ENCODE measurements around the gene PEDS1.
"Not testable (repeated sequence)": the region's sequence is repeated elsewhere in the genome, so short reads cannot be mapped to it uniquely, and the experiment has no call there.

Gene PEDS1

DNA sequence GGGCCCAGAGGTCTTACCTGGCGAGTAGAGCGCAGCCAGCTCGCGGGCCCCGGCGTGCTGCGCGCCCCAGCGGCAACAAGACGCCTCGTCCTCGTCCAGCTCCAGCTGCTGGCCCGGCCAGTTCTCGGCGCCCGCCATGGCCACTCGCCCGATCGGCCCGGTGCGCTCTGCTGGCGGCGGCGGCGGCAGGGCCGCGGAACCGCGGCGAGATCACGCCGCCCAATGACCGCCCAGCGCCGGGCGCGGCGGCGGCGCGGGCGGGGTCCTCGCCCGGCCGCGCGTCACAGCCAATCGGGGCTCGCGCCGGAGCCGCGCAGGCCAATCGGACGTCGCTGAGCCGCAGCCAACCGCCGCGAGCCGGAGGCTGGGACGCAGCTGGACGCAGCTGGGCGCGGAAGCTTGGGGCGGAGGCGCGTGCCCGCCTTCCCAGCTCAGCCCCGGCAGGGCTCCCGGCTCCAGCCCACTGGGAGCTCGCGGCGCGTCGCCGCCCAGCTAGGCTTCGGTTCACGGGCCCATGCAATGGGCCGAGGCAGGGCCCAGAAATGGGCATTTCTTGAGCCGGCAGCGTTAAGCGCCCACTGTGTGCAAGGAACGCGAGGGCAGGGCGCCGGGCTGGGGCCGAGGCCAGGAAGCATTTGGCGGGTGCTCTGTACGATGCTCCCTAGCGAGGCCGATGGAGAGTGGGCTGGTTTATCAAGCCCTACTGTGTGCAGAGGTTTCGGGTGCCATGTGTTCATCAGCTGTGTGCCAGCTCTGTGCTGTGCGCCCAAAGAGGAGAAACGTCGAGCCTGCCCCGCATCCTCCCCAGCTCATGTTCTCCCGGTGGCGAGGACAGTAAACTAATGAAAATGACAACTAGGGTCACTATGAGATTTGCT is at the start of gene PEDS1:
Gene PEDS1, minus strand, starts transcription at position 224 of the 878 bp plus-strand sequence. Its CDS starts 86 bp downstream, at position 138.
- peak; percentile 91 for DNase-seq

- DNase-seq = no peak
Observed at GRCh38 chr20:50202677-50203076, 49.2 kb upstream of the PEDS1 start.

DNA sequence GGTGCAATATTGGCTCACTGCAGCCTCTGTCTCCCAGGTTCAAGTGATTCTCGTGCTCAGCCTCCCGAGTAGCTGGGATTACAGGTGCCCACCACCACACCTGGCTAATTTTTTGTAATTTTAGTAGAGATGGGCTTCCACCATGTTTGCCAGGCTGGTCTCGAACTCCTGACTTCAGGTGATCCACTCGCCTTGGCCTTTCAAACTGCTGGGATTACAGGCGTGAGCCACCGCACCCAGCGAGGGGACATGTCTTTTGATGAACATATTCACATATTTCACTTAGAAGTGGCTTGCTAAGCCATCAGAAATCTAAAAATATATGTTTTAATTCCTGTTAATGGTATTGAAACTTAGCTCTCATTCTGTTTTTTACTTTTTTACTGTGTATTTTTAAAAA is 48.2 kb upstream of the PEDS1 start:
- not testable (repeated sequence) for DNase-seq

DNA sequence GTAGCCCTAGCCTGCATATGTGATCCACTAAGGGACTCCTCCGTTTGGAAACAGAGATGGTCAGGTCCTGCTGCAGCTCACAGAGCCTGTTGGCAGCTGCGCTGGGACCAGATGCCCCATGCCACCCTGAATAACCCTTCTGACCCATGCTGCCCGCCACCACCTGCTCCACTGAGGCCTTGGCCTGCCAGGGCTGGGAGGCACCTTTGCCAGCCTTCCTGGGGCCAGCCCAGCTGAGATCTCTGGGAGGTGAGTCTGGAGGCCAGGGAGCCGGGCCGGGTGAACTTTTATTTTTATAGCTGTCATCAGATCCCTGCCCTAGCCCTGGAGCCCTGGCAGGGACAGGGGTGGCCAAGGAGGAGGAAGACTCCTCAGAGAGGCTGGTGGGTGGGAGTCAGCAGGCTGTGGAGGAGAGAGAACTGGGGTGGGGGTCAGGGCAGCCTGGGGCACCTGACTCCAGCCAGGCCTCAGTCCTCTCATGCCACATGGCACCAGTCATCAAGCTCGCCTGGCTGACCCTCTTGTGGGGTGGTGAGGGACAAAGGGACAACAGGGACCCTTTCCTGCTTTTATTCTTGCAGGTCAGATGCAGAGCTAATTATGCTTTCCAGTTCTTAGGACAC is 47.1 kb upstream of the PEDS1 start:
- no peak for DNase-seq

- no peak for DNase-seq
Observed at GRCh38 chr20:50199703-50200102, 46.2 kb upstream of the PEDS1 start.

DNA sequence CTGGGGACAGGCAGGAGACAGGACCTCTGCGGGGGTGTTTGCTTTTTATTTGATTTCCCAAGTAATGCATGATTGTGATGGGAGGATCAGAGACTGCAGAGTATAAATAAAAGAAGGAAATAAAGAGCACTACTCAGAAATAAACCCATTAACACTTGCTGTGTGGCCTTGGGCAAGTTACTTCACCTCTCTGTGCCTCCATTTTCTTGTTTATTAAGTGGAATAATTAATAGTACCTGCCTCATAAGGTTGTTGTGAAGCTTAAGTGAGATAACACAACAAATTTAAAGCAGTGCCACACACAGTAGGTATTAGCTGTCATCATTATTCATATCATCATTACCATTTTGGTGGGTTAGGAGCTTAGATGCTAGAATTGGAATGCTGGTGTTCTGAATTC is 45.2 kb upstream of the PEDS1 start:
- DNase-seq = no peak

- no peak for DNase-seq
Observed at GRCh38 chr20:50198180-50198666, 44.7 kb upstream of the PEDS1 start.

GRCh38 chr20:50197463-50198179 is 44.1 kb upstream of the PEDS1 start:
- no peak for DNase-seq

GRCh38 chr20:50196896-50197295 is 43.4 kb upstream of the PEDS1 start:
- DNase-seq = no peak

GRCh38 chr20:50196248-50196647 is 42.7 kb upstream of the PEDS1 start:
- no peak for DNase-seq

DNA sequence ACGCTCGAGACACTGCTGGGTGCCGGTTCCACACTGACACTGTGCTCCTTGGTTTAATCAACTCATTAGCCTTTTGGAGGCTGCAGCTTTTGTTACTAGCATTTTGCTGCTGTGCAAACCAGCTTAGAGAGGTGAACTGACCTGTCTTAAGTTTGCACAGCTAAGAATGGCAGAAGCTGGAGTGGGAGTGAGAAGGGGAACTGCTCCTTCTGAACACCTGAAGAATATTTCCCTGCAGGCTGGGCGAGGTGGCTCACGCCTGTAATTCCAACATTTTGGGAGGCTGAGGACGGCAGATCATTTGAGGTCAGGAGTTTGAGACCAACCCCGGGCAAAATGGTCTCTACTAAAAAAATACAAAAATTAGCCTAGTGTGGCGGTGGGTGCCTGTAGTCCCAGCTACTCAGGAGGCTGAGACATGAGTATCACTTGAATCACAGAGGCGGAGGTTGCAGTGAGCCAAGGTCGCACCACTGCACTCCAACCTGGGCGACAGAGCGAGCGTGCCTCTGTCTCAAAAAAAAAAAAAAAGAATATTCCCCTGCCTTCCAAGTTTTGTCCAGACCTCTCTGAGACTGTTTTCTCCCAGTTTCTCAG is 42.1 kb upstream of the PEDS1 start:
- no peak for DNase-seq

DNA sequence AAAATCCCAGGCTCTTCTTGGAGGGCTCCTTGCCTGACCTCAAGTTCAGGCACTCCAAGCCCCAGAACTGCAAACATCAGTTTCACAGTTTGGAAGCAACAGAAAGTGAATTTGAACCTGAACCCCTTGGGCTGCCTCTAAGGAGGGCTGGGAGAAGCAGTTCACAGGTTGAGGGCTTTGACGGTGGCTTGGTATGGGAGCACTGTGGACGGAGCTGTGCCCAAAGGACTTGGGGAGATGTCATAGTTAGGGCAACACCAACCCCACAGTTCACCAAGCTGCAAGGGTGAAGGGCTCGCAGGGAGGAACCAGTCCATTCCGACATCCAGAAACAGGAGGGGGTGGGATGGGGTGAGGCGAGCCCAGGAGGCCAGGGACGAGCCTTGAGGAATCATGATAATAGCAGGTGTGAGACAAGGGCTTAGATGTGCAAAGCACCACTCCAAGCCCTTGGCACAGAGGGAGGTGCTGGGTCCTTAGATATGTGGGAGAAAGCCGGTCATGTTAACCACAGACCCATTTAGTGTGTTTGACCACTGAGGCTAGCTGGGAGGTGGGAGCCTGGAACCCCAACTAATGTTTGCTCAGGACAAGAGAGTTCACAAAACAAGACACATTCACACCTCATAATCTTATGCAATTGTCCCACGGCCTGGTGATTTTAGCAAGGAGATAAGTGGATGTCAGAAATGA is 41.5 kb upstream of the PEDS1 start:
- DNase-seq = no peak

GRCh38 chr20:50194422-50194830 is 40.9 kb upstream of the PEDS1 start:
- no peak for DNase-seq

DNA sequence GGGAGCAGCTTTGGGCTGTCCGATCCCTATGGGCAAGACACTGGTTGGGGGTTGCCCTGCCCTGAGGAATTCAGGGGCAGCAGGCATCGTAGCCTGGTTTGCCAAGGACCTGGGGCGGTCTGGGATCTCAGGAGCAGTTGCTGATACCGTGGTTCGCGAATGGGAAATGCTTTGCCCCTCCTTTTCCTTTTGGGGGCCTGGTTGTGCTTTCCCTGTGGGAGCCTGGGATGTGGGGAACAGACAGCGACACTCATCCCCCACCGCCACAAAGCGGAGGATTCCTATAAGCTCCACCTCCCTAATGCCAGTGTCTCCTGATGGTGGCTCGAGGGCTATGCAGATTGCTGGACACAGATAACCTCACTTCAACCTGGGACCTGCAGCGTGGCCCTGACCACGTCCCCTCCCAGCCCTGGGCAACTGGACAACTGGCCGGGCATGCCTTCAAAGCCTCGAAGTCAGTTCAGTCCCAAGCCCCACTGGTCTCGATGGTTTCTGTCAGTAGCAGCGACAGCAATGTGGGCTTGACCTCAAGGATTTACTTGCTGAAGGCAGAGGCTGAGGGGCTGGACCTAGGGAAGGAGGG is 40.4 kb upstream of the PEDS1 start:
- no peak for DNase-seq

GRCh38 chr20:50193199-50193835 is 39.8 kb upstream of the PEDS1 start:
- DNase-seq = no peak

GRCh38 chr20:50192364-50193198 is 39.1 kb upstream of the PEDS1 start:
- DNase-seq = peak; percentile 63

DNA sequence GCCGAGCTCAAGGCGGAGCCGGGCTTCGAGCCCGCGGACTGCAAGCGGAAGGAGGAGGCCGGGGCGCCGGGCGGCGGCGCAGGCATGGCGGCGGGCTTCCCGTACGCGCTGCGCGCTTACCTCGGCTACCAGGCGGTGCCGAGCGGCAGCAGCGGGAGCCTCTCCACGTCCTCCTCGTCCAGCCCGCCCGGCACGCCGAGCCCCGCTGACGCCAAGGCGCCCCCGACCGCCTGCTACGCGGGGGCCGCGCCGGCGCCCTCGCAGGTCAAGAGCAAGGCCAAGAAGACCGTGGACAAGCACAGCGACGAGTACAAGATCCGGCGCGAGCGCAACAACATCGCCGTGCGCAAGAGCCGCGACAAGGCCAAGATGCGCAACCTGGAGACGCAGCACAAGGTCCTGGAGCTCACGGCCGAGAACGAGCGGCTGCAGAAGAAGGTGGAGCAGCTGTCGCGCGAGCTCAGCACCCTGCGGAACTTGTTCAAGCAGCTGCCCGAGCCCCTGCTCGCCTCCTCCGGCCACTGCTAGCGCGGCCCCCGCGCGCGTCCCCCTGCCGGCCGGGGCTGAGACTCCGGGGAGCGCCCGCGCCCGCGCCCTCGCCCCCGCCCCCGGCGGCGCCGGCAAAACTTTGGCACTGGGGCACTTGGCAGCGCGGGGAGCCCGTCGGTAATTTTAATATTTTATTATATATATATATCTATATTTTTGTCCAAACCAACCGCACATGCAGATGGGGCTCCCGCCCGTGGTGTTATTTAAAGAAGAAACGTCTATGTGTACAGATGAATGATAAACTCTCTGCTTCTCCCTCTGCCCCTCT is 38.2 kb upstream of the PEDS1 start:
- peak; percentile 89 for DNase-seq

GRCh38 chr20:50191065-50191543 is 37.6 kb upstream of the PEDS1 start:
- peak; percentile 84 for DNase-seq

Measured in activated CD8-positive, alpha-beta memory T cell treated with anti-CD3 and anti-CD28 coated beads, Interleukin-2, amount 50 U/mL, for 48 hours (primary cell).